GM19372 (cell line): ENCODE results near the gene TENM4.

Source experiments
- ATAC-seq: cut with Tn5 transposase; IDR thresholded peaks from one replicate; pipeline ENCODE4 v1.9.1; 2021; ENCODE audit warnings: mild to moderate bottlenecking, low read depth, moderate library complexity; ENCODE audit not compliant: unreplicated experiment

Gene TENM4

DNA sequence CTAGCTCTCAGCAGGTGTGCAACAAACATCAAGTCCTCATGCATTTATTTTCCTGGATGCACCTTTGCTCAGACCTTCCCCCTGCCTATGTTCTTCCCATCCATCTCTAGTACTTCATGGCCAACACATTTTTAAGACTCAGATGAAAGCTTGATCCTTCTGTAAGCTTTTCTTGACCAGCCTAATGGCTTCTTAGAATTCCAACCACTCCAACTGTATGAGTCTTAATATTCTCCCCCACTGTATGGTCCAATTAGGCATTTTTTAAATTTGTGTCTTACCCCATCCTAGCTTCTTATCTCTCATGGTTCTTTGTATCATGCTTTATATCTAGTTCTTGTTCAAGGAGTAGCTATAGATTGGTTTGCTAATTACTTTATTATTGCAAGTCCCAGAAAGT is 44.8 kb downstream of the TENM4 start:
- ATAC-seq, result no peak

DNA sequence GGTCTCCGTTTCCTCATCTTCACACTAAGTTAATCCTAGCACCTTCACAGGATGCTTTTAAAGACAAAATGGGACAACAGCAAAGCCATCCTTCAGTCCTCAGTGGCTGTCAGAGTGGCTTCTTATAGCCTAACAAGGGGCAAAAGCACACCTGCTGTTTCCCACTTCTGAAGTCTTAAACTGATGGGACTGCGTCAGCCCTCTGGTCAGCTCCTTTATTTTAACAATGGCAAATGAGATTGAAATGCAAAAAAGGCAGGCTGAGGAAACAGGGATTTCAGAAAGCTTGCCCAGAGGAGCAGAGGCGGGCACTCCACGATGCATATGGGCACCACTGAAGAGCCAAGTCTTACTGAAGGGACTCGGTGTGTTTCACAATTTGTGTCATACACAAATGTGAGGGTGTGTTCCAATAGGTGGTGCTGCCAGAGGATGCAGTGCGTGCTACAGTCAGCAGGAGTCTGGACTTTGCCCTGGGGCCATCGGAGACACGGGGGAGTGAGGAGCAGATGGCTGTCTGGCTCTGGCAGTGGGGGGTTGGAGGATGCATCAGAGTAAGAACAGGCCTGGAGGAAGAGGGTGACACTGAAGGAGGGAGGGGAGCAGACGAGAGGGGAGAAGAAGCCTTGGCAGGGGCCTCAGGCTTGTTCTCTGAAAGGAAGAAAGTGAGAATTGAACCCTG is 47.3 kb downstream of the TENM4 start:
- ATAC-seq, result no peak

DNA sequence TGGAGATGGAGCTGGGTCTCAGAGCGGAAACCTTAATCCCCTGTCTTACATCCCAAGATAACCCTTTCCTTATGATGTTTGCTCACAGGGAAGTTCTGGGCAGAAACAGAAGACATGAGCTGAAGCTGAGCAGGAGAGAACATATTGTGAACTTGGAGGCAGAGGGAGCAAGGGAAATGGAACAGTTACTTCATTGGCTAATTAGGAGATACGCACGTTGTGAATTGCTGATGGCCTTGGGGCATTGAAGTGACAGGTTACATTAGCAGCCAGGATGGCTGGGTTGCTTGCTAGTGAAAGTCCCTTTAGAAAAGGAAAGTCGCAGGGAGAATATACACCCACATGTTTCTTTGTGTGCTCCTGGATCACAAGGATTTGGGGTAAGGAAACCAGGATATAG is 48.7 kb downstream of the TENM4 start:
- no peak for ATAC-seq

DNA sequence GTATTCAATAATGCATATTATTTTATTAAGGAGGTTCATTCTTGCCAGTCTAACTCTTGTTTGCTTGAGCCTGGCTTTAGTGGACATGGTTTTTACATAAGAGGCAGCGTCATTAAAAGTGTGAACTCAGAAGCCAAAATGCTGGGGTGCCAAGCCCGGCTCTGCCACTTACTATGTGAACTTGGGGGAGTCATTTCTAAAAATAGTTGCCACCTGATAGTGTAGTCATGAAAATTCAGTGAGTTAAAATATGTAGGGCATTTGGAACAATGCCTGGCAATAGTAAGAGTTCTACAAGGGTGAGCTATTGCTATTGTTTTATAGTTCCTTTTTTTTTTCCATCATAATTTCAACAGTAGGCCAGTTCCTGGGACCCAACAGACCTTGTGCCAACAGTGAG is 49.9 kb downstream of the TENM4 start:
- no peak for ATAC-seq

DNA sequence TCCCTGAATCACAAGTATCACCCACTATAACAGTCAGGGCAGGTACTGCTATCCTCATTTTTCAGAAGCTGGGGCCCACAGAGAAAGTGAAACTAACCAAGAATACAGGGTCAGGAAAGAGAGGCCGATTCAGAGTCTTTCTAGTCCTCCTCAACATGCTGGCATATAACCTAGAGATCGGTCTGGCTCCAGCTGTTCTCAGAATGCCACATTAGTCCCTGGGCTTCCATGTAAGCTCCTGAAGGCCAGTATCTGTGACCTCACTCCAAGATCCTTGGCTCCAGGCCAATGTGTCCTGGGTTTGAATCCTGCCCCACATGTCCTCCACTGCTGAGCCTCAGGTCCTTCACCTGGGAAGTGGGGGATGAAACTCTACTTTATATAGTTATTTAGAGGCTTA is 50.4 kb downstream of the TENM4 start:
- no peak for ATAC-seq

DNA sequence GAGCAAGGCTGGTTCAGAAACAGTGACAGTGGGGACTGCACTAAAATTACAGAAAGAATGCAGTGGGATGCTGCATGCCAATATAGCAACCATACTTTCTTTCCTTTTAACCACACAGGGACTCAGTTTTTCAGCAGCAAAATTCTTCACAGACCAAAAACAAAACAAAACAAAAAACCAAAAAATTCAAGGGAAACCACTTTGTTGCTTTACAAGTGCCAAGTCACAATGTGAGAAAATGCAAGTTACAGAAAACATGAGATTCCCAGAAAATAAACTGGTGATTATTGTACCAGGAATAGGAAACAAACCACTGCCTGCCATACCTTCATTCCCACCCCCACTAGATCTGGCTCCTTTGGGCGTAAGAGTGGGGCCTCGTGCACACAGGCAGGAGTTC is 52.6 kb downstream of the TENM4 start:
- ATAC-seq, result no peak

DNA sequence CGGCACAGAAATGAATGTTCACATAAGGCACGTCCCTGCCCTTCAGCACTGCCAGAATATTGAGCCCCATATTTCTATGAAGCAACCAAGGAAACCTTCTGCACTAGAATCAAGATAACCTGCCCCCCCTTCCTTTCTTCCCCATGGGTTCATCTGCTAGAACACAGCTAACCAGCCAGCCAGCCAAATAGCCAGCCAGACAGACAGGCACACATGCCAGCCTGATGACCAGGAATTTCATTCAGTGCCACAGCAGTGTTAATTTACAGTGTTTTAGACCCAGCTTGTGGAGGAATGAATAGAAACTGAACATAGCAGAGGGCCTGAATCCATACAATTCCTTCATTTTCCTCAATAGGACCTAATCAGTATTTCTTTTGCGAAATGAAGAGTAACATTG is 57.0 kb downstream of the TENM4 start:
- no peak for ATAC-seq

DNA sequence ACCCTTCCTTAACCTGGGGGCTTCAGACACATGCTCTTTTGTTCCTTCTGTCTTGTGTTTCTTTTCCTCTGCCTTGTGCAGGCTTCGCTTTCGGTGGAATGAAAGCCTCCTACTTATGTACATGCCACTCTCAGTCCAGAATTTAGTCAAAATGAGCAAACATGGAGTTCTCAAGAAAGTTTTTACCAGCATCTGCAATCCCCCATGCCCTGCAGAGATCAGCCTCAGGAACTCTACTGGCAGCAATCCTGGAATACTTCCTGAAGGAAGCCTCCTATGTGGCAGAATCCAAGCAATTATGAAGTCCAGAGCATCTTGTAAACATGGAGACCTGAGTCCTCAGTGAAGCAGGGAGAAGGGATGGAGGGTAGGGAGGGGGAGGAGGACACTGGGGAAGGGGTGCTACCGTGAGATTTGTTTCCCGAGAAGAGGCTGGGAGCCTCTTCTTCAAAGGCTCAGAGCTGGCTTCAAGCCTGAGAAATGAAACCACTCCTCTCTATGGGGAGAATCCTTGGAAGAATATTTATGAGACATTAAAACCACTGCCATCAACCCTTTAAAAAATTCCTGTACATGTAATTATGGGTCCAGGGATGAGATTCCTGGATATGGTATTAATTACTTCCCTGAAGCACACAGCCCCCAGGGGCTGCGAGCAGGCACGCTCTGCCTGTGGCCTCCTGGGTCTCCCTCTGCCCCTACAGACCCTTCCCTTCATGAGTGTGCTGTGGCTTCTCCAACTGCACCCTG is 58.4 kb downstream of the TENM4 start:
- no peak for ATAC-seq

DNA sequence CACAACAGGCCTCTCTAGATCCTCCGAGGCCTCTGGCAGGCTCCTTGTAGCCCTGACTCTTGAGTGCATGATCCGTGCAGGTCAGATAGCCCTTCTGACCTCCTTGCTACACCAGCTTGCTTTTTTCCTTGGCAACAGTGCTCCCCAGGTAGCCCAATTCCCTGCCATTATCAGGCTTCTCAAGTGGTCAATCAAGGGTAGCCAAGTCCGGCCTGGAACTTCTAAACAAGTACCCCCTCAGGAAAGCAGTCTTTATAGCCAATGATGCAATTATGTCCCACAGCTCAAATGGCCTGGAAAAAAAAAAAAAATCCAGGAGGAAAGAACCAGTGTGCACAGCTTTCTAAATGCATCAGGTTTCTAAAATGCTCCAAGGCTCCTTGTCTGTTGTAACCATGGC is 59.8 kb downstream of the TENM4 start:
- ATAC-seq, result no peak

DNA sequence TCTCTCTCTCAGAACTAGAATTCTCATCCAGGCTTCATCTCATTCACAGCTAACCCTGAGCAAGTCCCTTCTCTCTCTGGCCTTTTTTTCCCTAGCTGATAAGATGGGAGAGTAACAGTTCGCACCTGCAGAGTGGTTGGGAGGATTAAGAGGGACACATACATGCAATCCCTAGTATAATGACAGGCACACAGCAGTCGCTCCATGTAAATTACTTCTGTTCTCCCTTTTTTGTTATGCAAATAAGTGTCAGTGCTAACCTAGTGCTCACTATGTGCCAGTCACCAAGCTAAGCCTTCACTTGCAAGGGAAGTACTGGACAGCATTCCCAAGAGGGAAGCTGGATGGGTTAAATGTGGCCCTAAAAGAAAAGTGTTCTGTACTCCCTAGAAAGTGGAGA is 63.4 kb downstream of the TENM4 start:
- ATAC-seq, result no peak

DNA sequence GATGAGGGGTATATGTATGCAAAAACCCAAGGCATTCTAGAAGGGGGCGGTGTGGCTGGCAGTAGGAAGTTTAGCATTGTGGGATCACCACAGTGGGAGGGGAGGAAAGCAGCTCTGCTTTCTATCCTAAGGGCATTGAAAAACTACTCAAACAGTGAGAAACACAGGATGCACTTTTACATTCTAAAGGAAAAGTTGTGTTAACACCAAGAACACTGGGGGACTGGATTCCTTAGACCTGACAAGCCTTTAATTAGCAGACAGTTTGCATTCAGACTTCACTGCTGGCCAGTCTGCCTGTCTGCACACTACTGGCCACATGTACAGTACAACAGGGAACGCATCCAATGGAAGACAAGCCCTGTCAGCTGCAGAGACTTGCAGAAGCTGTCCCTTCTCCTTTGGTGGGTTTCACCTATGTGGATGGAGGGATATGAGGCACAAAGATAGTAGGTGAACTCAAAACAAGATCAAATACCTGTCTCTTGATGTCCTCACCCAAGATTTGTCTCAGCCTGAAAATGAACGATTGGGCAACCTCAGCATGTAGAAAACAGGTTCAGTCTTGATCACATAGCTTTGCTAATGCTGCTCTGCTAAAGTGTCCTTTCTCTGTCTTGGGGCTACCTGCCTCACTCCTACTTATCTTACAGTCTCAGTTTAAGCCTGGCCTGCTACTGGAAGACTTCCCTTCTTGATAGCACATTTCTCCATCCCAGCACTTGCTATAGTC is 64.8 kb downstream of the TENM4 start:
- no peak for ATAC-seq

DNA sequence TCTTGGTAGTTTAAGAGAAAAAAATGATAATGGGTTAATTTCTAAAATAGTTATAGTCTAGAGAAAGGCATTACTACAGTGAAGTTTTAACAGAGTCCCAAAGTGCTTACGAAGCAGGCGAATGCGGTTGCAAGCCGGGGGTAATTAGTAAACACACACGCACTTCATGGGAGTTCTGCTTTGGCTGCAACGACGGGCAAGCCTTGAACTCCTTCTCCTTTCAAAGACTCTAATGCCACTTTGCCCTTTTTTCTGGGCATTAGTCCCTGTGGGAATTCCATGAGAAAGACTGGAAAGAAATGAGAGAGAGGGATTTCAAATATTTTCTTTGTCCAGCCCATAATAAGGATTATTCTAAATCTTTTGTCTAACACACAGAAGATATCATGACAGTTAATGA is 66.1 kb downstream of the TENM4 start:
- no peak for ATAC-seq

DNA sequence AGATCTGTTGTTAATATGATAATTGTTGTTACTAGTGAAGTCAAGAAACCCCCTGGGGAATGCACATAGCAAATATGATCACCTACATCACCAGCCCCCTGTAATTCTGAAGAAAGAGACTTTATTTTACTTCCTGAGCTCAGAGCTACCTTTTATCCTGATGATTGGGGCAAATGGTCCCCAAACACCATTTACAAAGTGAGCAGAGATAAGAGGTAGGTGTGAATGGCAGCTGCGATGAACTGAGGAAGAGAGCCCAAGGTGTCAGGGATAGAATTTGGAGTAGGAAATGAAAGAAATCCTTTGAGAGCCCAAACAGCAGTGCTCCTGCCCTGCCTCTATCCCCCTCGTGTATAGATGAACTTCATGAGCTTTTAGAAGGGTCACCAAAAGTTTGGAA is 69.1 kb downstream of the TENM4 start:
- ATAC-seq, result no peak

DNA sequence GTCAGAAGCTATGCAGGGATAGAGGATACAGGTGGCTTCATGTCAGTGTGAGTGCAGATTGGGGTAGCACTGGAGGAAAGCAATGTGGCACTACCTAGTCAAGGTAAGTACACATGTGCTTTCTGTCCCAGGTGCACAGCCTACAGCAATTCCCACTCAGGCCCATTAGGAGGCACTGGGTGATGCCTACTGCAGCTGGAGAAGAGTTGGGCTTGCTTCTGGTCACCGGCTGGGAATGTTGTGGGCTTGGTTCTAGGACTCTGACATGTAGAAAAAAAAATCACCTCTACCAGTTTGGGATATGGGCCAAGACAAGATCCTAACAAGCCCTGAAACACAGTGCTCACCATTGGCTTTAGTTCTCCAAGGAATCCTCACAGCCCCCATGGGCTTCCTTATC is 69.7 kb downstream of the TENM4 start:
- no peak for ATAC-seq

DNA sequence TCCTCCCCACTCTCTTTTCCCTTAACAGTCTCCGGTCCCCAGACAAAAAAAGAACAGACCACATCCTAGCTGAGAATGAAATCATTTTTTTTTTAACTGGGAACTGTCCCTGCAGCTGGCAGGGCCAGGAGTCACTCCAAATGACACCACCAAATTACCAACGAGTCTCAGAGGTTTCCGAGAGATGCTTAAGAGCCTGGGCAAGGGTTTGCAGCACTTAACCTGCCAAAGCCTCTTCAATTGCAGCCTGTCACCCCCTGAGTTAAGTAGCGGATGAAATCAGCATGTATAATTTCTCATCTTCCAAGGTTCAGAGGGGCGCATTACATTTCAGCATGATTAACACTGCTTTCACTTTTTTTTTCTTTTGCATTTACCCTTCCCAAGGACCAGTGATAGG is 71.8 kb downstream of the TENM4 start:
- ATAC-seq, result no peak

DNA sequence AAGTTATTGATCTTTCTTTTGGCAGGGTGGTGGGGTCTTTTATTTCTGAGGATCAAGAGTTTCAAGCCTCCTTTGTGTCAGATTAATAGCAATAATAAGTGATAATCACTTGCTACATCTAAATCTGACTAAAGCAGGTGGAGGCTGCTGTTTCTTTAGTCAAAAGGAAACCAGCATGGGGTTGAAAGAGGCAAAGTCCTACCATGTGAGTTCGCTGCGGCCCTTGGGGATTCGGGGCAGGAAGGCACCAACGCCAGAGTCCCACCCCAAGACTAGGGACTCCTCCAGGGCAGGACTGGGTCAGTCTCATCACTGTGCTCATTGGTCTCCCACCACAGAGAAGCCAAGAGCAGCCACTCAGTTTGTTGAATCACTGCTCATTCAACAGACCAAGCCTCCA is 73.0 kb downstream of the TENM4 start:
- ATAC-seq, result no peak

DNA sequence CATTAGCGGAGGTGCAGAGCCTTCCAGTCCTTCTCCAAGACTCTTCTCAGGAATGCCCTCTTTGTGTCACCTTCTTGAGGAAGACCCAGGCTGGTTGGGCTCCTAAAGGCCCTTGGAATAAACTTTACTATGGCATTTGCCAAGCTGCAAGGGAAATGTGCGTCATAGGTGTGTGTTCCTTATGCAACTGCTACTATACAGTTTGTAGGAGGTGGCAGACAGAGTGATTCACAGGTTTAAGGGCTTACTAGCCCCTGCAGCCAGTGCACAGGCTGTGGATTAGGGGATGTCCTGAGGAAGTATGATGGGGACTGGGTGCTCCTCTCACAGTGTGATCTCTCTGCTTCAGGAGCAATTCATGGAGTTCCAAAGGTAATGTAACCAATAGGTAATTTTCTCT is 74.6 kb downstream of the TENM4 start:
- ATAC-seq, result no peak

DNA sequence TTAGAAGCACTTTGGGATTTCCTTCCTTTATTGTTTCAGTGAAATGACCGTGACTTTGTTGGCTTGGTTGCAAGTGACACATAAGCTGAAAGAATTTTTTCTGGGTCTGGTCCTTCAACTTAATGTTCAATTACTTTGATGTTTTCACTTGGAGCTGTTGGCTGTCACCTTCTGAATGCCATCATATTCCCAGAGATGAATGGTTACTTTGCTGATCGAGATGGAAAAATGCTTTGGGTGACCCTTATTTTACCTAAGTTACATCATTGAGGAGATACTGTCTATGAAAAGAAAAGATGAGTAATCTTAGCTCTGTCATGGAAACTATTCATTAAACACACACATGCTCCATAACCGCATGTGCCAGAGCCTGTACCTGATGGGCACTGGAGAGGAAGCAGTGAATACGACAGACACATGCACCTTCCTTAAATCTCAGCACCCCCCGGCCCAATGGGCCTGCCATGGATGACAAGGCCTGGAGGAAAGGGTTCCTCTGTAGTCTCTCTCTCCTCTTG is 76.9 kb downstream of the TENM4 start:
- ATAC-seq, result no peak

DNA sequence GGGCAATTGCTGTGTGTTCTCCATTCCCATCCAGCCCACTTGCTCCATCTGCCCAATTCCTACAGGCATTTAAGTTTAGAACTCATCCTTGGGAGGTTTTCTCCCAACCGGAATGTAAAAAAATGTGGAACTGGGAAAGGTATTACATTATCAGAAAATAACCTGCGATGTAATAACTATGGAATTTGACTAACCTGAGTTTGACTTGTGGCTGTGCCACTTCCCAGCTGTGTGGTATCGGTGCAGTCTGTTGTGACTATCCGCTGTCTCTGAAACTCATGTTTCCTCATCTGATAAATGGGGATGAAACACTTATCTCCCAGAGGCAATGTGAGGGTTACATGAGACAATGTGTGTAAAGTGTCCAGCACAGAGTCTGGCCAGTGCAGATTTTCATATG is 77.6 kb downstream of the TENM4 start:
- ATAC-seq, result no peak

DNA sequence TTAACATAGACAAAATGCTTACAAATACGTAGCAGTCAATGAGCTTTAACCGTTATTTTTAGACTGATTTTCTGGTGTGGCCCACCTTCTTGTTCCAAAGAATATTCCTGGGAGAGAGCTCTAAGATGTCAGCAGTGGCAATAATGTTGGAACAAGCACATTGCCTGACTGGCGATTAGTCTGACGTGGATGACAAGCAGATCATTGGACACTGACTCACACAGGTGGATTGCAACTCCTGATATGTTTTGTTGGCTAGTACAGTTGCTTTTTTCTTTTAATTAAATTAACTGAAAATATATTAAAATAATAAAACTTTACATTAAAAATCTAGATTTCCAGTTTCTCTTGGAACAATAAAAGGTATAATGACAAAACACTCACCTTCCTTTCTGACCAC is 78.0 kb downstream of the TENM4 start:
- no peak for ATAC-seq

DNA sequence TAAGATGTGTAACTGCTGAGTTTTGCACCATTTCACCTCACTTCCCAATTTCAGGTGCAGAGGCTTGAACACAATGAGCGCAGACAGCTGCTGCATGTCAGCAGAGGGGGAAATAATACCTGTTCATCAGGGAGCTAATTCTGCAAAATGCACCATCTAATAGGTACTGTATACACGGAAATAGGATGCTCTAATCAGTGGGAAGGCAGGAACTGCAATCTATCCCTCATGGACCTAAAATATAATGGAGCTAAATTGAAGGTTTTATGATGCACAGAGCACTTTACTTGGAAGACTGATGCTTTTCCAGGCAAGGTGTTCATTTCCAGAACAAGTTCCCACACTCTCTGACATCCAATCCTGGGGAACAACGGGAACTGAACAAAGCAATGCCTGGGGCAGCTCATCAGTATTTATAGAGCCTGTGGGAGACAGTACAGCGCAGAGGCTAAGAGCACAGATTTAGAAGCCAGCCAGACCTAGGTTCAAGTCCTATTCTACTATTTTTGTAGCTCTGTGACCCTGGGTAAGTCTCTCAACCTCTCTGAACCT is 78.5 kb downstream of the TENM4 start:
- no peak for ATAC-seq
